ENCODE results near the gene BIN1. TPM values are rescaled to one million over a fixed set of nuclear protein-coding genes. Genes with fewer than 3 reads are reported as not detected.

Gene BIN1
- total RNA-seq, 1 experiment from 2014 or later: 34.1 TPM

- no peaks in the 10 kb centered on the region for H3K27me3 ChIP-seq (replicated peaks; ENCODE audit: insufficient read depth, low read depth, low read length, poor library complexity)
- ChIA-PET CTCF (interaction anchor here (0.6 kb wide), 1 partner anchor 16 kb away, joined by 3 read pairs; no protein-coding TSS in a partner anchor), POLR2A (ENCODE audit: low non-redundant PET) (no interaction called here)
- no peaks in the 10 kb centered on the region for H3K4me1 ChIP-seq (ENCODE audit: insufficient read depth, low read length, poor library complexity, severe bottlenecking)
- no peak overlapping the region for H3K27ac ChIP-seq (ENCODE audit: low read depth, low read length, poor library complexity, severe bottlenecking)
- TF ChIP-seq CTCF (conservative IDR thresholded peaks at IDR 0.05; ENCODE audit: low read depth, low read length) (no peak), EZH2 (IDR thresholded peaks at IDR 0.05; ENCODE audit: borderline replicate concordance, low read depth, low read length, poor library complexity, severe bottlenecking) (no peak)
- no TSS peak for BruUV-seq (replicated peaks)
- DNase-seq (ENCODE audit: low spot score): no peak
- H3K4me3 ChIP-seq (ENCODE audit: low read depth, low read length, poor library complexity, severe bottlenecking): no peak overlapping the region
- H3K9me3 ChIP-seq (ENCODE audit: low read depth, low read length, poor library complexity, severe bottlenecking): no peaks in the 10 kb centered on the region
- no peaks in the 10 kb centered on the region for H3K36me3 ChIP-seq (ENCODE audit: insufficient read depth, low read length, poor library complexity, severe bottlenecking)
- intact Hi-C loops (cut with micrococcal nuclease; ENCODE audit: unreplicated experiment): no loop called here
Measured at GRCh38 chr2:127137741-127138140, 30.8 kb upstream of the BIN1 start.

- H3K36me3 ChIP-seq (ENCODE audit: insufficient read depth, low read length, poor library complexity, severe bottlenecking): no peaks in the 10 kb centered on the region
- POLR2A ChIA-PET (ENCODE audit: low non-redundant PET): no interaction called here
- intact Hi-C loops (cut with micrococcal nuclease; ENCODE audit: unreplicated experiment): no loop called here
- H3K4me1 ChIP-seq (ENCODE audit: insufficient read depth, low read length, poor library complexity, severe bottlenecking): no peaks in the 10 kb centered on the region
- TF ChIP-seq CTCF (conservative IDR thresholded peaks at IDR 0.05; ENCODE audit: low read depth, low read length) (no peak), EZH2 (IDR thresholded peaks at IDR 0.05; ENCODE audit: borderline replicate concordance, low read depth, low read length, poor library complexity, severe bottlenecking) (no peak)
- no peaks in the 10 kb centered on the region for H3K9me3 ChIP-seq (ENCODE audit: low read depth, low read length, poor library complexity, severe bottlenecking)
- H3K4me3 ChIP-seq (ENCODE audit: low read depth, low read length, poor library complexity, severe bottlenecking): no peak overlapping the region
- BruUV-seq (replicated peaks): no TSS peak
- no peak for DNase-seq (ENCODE audit: low spot score)
- H3K27ac ChIP-seq (ENCODE audit: low read depth, low read length, poor library complexity, severe bottlenecking): no peak overlapping the region
- CTCF ChIA-PET: interaction anchor here (0.6 kb wide), 1 partner anchor 16 kb away, joined by 3 read pairs; no protein-coding TSS in a partner anchor
- no peaks in the 10 kb centered on the region for H3K27me3 ChIP-seq (replicated peaks; ENCODE audit: insufficient read depth, low read depth, low read length, poor library complexity)
Measured at GRCh38 chr2:127137225-127137624, 30.3 kb upstream of the BIN1 start.

- CTCF ChIA-PET: no interaction called here
- Histone ChIP-seq H3K36me3 (ENCODE audit: insufficient read depth, low read length, poor library complexity, severe bottlenecking) (no peaks in the 10 kb centered on the region), H3K9me3 (ENCODE audit: low read depth, low read length, poor library complexity, severe bottlenecking) (no peaks in the 10 kb centered on the region), H3K4me1 (ENCODE audit: insufficient read depth, low read length, poor library complexity, severe bottlenecking) (no peaks in the 10 kb centered on the region), H3K27ac (ENCODE audit: low read depth, low read length, poor library complexity, severe bottlenecking) (no peak overlapping the region), H3K4me3 (ENCODE audit: low read depth, low read length, poor library complexity, severe bottlenecking) (no peak overlapping the region), H3K27me3 (replicated peaks; ENCODE audit: insufficient read depth, low read depth, low read length, poor library complexity) (no peaks in the 10 kb centered on the region)
- intact Hi-C loops (cut with micrococcal nuclease; ENCODE audit: unreplicated experiment): no loop called here
- POLR2A ChIA-PET (ENCODE audit: low non-redundant PET): no interaction called here
- no peak for TF ChIP-seq EZH2 (IDR thresholded peaks at IDR 0.05; ENCODE audit: borderline replicate concordance, low read depth, low read length, poor library complexity, severe bottlenecking)
- TF ChIP-seq CTCF (conservative IDR thresholded peaks at IDR 0.05; ENCODE audit: low read depth, low read length): no peak
- BruUV-seq (replicated peaks): no TSS peak
- DNase-seq (ENCODE audit: low spot score): no peak
Measured at GRCh38 chr2:127134833-127135830, 28.2 kb upstream of the BIN1 start.

All from A673 (cell line).